PC-3 (cell line): ENCODE data around the gene ATPAF1.

Source experiments
- EZH2 ChIP-seq: fragments of 300-600 bp; sonication (generic); IDR thresholded peaks from one replicate; pipeline ENCODE4 v1.6.1; 2017; ENCODE audit warnings: antibody characterized with exemption, mild to moderate bottlenecking, low read length; ENCODE audit not compliant: unreplicated experiment
- TF ChIP-seq, protein P1 (sequence below): fragments of 300-600 bp; sonication (generic); conservative IDR thresholded peaks from 2 replicates; pipeline ENCODE4 v1.5.1; 2017; ENCODE audit warnings: antibody characterized with exemption, low read depth, mild to moderate bottlenecking, low read length

DNA sequence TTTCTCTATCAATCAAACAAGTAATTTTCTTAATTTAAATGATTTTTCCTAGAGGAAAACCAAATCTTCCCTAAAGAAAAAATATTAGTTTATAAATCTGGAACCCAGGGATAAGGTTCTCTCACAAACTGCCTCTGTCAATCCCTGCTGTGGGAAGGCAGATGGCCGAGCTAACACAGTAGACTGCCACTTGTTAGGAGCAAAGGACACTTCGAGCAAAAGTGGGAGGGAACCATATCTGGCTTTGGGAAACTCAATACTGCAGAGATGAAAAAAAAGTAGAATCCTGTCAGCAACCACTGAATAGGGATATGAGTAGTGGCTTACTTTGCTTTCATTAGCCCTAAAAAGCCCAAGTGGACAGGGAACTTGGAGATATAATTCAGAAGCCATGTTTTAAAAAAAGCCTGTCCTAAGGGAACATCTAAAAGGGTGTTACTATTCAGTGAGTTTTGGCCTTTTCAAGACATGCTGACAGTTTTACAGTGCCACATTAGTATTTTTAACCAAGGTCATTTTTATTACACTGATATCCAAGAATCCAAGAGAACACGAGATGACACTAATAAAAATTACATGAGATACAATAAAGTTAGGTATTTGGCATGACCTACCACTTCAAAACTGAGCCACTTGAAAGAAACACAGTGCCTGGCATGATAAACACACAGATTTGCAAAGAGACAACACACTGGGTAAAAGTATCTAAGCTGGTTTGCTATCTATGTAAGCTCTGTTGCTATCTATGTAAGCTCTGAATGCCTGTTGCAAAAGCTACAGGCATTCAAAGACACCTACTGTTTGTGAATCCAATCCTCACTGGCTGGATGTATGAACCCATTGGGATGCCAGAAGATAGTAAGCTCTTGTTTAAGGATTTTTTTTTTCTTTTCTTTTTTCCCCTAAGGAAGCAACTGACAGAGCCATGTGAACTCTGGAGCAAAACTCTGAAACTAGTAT lies 24.9 kb upstream of the ATPAF1 start:
- no peak for TF ChIP-seq EZH2
- TF ChIP-seq, protein P1, sequence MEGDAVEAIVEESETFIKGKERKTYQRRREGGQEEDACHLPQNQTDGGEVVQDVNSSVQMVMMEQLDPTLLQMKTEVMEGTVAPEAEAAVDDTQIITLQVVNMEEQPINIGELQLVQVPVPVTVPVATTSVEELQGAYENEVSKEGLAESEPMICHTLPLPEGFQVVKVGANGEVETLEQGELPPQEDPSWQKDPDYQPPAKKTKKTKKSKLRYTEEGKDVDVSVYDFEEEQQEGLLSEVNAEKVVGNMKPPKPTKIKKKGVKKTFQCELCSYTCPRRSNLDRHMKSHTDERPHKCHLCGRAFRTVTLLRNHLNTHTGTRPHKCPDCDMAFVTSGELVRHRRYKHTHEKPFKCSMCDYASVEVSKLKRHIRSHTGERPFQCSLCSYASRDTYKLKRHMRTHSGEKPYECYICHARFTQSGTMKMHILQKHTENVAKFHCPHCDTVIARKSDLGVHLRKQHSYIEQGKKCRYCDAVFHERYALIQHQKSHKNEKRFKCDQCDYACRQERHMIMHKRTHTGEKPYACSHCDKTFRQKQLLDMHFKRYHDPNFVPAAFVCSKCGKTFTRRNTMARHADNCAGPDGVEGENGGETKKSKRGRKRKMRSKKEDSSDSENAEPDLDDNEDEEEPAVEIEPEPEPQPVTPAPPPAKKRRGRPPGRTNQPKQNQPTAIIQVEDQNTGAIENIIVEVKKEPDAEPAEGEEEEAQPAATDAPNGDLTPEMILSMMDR: no peak
